T-helper 22 cell (primary cell): Measurements from ENCODE around the gene SLC51B.
"Not testable (repeated sequence)": the region's sequence is repeated elsewhere in the genome, so short reads cannot be mapped to it uniquely, and the experiment has no call there.

ENCODE experiments used
- DNase-seq: peaks from one replicate; pipeline ENCODE4 v3.0.0-alpha.2; 2020; ENCODE audit warnings: low read depth

The SLC51B gene

GRCh38 chr15:65041787-65042186 lies 3.4 kb upstream of the SLC51B start:
- no peak for DNase-seq

GRCh38 chr15:65042776-65043327 lies 2.3 kb upstream of the SLC51B start:
- no peak for DNase-seq

GRCh38 chr15:65044218-65044617 lies 969 bp upstream of the SLC51B start:
- not testable (repeated sequence) for DNase-seq

- DNase-seq = no peak
Observed at GRCh38 chr15:65048241-65048640, 3.1 kb downstream of the SLC51B start.

- peak; percentile 76 for DNase-seq
Observed at GRCh38 chr15:65049418-65049840, 4.2 kb downstream of the SLC51B start.

GRCh38 chr15:65050270-65050669 lies 5.1 kb downstream of the SLC51B start:
- DNase-seq = no peak

- DNase-seq = no peak
Observed at GRCh38 chr15:65051266-65051665, 6.1 kb downstream of the SLC51B start.

- DNase-seq = no peak
Observed at GRCh38 chr15:65052956-65053355, 7.8 kb downstream of the SLC51B start.

- DNase-seq = no peak
Observed at GRCh38 chr15:65054333-65055200, 9.4 kb downstream of the SLC51B start.

- DNase-seq = no peak
Observed at GRCh38 chr15:65055201-65055870, 10.1 kb downstream of the SLC51B start.

- no peak for DNase-seq
Observed at GRCh38 chr15:65056106-65056505, 10.9 kb downstream of the SLC51B start.

- DNase-seq = no peak
Observed at GRCh38 chr15:65056868-65057548, 11.8 kb downstream of the SLC51B start.

- no peak for DNase-seq
Observed at GRCh38 chr15:65057549-65057940, 12.4 kb downstream of the SLC51B start.

GRCh38 chr15:65058394-65059368 lies 13.5 kb downstream of the SLC51B start:
- no peak for DNase-seq

GRCh38 chr15:65059369-65059750 lies 14.2 kb downstream of the SLC51B start:
- no peak for DNase-seq

- DNase-seq = no peak
Observed at GRCh38 chr15:65059931-65060596, 14.9 kb downstream of the SLC51B start.

- DNase-seq = no peak
Observed at GRCh38 chr15:65060641-65061397, 15.6 kb downstream of the SLC51B start.

GRCh38 chr15:65062061-65062460 lies 16.9 kb downstream of the SLC51B start:
- DNase-seq = no peak

GRCh38 chr15:65062726-65063125 lies 17.5 kb downstream of the SLC51B start:
- no peak for DNase-seq
